ENCODE results near the gene ZGLP1. TPM values are rescaled to one million over a fixed set of nuclear protein-coding genes. Genes with fewer than 3 reads are reported as not detected.

Gene ZGLP1
- total RNA-seq = 1 to 10 TPM in 3 of 4 donors, under 1 TPM in 1; 0.75 to 8.8 (median 2.2) TPM

- no peak within 1 kb of the TSS for H3K27ac ChIP-seq
- no peaks in the 10 kb centered on the region for H3K9me3 ChIP-seq
- TF ChIP-seq CTCF (IDR thresholded peaks at IDR 0.05) (no peak), POLR2A (IDR thresholded peaks at IDR 0.05) (no peak)
- no peaks in the 10 kb centered on the region for H3K36me3 ChIP-seq
- intact Hi-C loops (cut with DNase I) = no loop called here
- WGBS, 2 donors = 93% methylated on average over 15 to 24 of the region's 24 CpGs
- no peak for DNase-seq
- H3K27me3 ChIP-seq = no peaks in the 10 kb centered on the region
- no peak within 1 kb of the TSS for H3K4me3 ChIP-seq (replicated peaks in 1 of 3)
- no peaks in the 10 kb centered on the region for H3K4me1 ChIP-seq
Measured at GRCh38 chr19:10309423-10309822, at the start of gene ZGLP1. Gene ZGLP1 (minus strand): TSS chr19:10309815.

- TF ChIP-seq CTCF (IDR thresholded peaks at IDR 0.05) (no peak), POLR2A (IDR thresholded peaks at IDR 0.05) (no peak)
- Histone ChIP-seq H3K4me3 (replicated peaks in 1 of 3) (no peak overlapping the region), H3K27me3 (no peaks in the 10 kb centered on the region), H3K27ac (no peak overlapping the region), H3K9me3 (no peaks in the 10 kb centered on the region), H3K4me1 (peaks cover 5 to 6% of the 10 kb centered on the region in 2 donors), H3K36me3 (peaks cover 4 to 12% of the 10 kb centered on the region in 2 donors)
- intact Hi-C loops (cut with DNase I) = no loop called here
- WGBS, 2 donors = 97 to 100% methylated on average over 3 to 10 of the region's 12 CpGs
- DNase-seq = no peak
Measured at GRCh38 chr19:10356431-10356830, 46.8 kb upstream of the ZGLP1 start.

DNA sequence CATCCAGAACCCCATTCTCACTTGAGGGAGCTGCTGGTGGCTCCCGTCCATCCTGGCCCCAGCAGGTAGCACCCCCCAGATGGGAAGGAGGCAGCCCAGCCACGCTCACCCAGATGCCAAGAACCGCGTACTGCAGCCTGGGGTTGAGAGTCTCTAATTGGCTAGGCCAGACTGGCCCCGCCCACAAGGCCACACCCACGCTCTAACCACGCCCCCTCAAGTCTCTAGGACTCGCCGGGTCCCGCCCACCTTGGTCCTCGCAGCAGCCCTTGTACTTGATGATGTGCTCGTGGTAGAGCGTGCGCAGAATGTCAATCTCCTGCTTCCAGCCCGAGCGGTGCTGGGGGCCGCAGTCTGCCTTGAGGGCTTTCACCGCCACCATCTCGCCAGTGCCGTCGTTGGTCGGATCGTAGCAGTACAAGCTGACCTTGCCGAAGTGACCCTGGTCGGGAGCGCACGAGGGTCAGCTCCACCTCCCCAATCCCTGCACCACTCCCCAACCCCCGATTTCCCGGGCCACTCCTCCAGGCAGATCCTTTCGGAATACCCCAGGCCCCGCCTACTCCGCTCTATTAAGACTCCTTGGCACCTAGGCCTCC is 44.3 kb upstream of the ZGLP1 start:
- peak overlapping the region in 2 of 3 donors; percentile 54 to 82 for H3K27ac ChIP-seq
- 77 to 86% methylated on average over 16 to 25 of the region's 32 CpGs for WGBS, 2 donors
- no peaks in the 10 kb centered on the region for H3K27me3 ChIP-seq
- TF ChIP-seq CTCF (IDR thresholded peaks at IDR 0.05) = no peak
- TF ChIP-seq POLR2A (IDR thresholded peaks at IDR 0.05) = no peak
- intact Hi-C loops (cut with DNase I) = no loop called here
- H3K4me1 ChIP-seq = peaks cover 10 to 12% of the 10 kb centered on the region in 2 donors
- H3K9me3 ChIP-seq = no peaks in the 10 kb centered on the region
- H3K36me3 ChIP-seq = peaks cover 4 to 12% of the 10 kb centered on the region in 2 donors
- peak; percentile 46 to 53 for DNase-seq
- no peak overlapping the region for H3K4me3 ChIP-seq (replicated peaks in 1 of 3)

- TF ChIP-seq POLR2A (IDR thresholded peaks at IDR 0.05) = peak in 1 of 2 donors; percentile 59
- TF ChIP-seq CTCF (IDR thresholded peaks at IDR 0.05) = no peak
- WGBS, 2 donors = 53 to 63% methylated on average over 41 to 42 of the region's 63 CpGs
- Histone ChIP-seq H3K4me3 (replicated peaks in 1 of 3) (no peak overlapping the region), H3K27me3 (no peaks in the 10 kb centered on the region), H3K9me3 (no peaks in the 10 kb centered on the region), H3K27ac (peak overlapping the region; percentile 24 to 82 (median 73)), H3K4me1 (peaks cover 10 to 12% of the 10 kb centered on the region in 2 donors), H3K36me3 (peaks cover 4 to 12% of the 10 kb centered on the region in 2 donors)
- intact Hi-C loops (cut with DNase I) = no loop called here
- peak; percentile 93 to 94 for DNase-seq
Measured at GRCh38 chr19:10352764-10353671, 43.4 kb upstream of the ZGLP1 start.

- intact Hi-C loops (cut with DNase I) = no loop called here
- Histone ChIP-seq H3K36me3 (no peaks in the 10 kb centered on the region), H3K4me1 (peaks cover 5% of the 10 kb centered on the region in 2 donors), H3K4me3 (replicated peaks in 1 of 3) (no peak overlapping the region), H3K27ac (no peak overlapping the region), H3K27me3 (no peaks in the 10 kb centered on the region), H3K9me3 (no peaks in the 10 kb centered on the region)
- WGBS, 2 donors = 75 to 77% methylated on average over 10 of the region's 10 CpGs
- no peak for TF ChIP-seq CTCF (IDR thresholded peaks at IDR 0.05)
- no peak for TF ChIP-seq POLR2A (IDR thresholded peaks at IDR 0.05)
- DNase-seq = no peak
Measured at GRCh38 chr19:10346509-10346908, 36.9 kb upstream of the ZGLP1 start.
